GM23338 (cell line): ENCODE results near the gene SLC2A4RG.

Source experiments
- CREB1 ChIP-seq: fragments of 250-450 bp; sonication (Bioruptor Pico); IDR thresholded peaks from 2 replicates; pipeline ENCODE4 v1.5.0; 2020; ENCODE audit warnings: low read depth, mild to moderate bottlenecking, moderate library complexity
- EZH2 ChIP-seq: fragments of 200-600 bp; sonication (generic); IDR thresholded peaks from one replicate; pipeline ENCODE4 v1.8.0; 2017; ENCODE audit warnings: antibody characterized with exemption, mild to moderate bottlenecking, low read depth; ENCODE audit not compliant: unreplicated experiment
- EZH2phosphoT487 ChIP-seq: fragments of 200-600 bp; sonication (generic); IDR thresholded peaks from one replicate; pipeline ENCODE4 v1.8.1; 2018; ENCODE audit warnings: antibody characterized with exemption; ENCODE audit not compliant: unreplicated experiment
- JUNB ChIP-seq: IDR thresholded peaks from one replicate; pipeline ENCODE4 v1.6.1; 2016; ENCODE audit warnings: antibody characterized with exemption; ENCODE audit not compliant: unreplicated experiment
- NANOG ChIP-seq: IDR thresholded peaks from 2 replicates; pipeline ENCODE4 v1.6.1; 2016; ENCODE audit warnings: antibody characterized with exemption, borderline replicate concordance
- POLR2AphosphoS5 ChIP-seq: IDR thresholded peaks from 2 replicates; pipeline ENCODE4 v1.6.1; 2016; ENCODE audit warnings: antibody characterized with exemption, low read depth
- STAT1 ChIP-seq: IDR thresholded peaks from one replicate; pipeline ENCODE4 v1.6.1; 2016; ENCODE audit warnings: antibody characterized with exemption; ENCODE audit not compliant: unreplicated experiment
- ZNF114 ChIP-seq: fragments of 250-450 bp; sonication (Bioruptor Pico); IDR thresholded peaks from 2 replicates; pipeline ENCODE4 v1.5.0; 2020; ENCODE audit warnings: mild to moderate bottlenecking, moderate library complexity
- ZNF331 ChIP-seq: fragments of 250-450 bp; sonication (Bioruptor Pico); IDR thresholded peaks from 2 replicates; pipeline ENCODE4 v1.5.0; 2020; ENCODE audit warnings: low read depth, mild to moderate bottlenecking, moderate library complexity
- TF ChIP-seq, protein P1 (sequence below), 2 experiments: fragments of 200-600 bp in 1 of 2; sonication (generic) in 1 of 2; conservative IDR thresholded peaks; 2 replicates each; pipeline versions ENCODE4 v1.5.1 to v1.6.1; 2016 to 2017; ENCODE audit warnings: antibody characterized with exemption in 2 of 2, low read depth in 2 of 2, mild to moderate bottlenecking in 2 of 2, moderate library complexity in 1 of 2
- TF ChIP-seq, protein P2 (sequence below): IDR thresholded peaks from one replicate; pipeline ENCODE4 v1.6.1; 2018; ENCODE audit warnings: antibody characterized with exemption; ENCODE audit not compliant: unreplicated experiment
- TF ChIP-seq, protein P3 (sequence below): IDR thresholded peaks from 2 replicates; pipeline ENCODE4 v1.6.1; 2016; ENCODE audit warnings: antibody characterized with exemption

DNA sequence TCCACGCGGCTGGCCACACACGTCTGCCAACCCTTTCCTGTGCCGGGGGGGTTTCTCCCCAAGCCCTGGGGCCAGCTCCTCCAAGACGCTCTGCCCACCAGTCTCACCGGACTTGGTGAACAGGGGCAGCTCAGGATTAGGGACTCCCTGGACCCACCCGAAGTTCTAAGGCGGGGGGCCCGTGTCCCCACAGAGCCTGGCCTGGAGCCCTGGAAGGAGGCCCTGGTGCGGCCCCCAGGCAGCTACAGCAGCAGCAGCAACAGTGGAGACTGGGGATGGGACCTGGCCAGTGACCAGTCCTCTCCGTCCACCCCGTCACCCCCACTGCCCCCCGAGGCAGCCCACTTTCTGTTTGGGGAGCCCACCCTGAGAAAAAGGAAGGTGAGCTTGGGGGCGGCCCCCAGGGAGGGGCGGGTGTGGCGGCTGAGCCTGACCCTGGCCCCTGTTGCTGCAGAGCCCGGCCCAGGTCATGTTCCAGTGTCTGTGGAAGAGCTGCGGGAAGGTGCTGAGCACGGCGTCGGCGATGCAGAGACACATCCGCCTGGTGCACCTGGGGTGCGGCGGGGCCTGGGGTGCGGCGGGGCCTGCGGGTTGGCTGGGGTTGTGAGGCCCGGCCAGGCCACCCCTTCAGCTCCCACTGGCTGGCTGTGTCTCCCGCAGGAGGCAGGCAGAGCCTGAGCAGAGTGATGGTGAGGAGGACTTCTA lies 2.3 kb downstream of the SLC2A4RG start:
- TF ChIP-seq EZH2: no peak
- TF ChIP-seq, protein P1, sequence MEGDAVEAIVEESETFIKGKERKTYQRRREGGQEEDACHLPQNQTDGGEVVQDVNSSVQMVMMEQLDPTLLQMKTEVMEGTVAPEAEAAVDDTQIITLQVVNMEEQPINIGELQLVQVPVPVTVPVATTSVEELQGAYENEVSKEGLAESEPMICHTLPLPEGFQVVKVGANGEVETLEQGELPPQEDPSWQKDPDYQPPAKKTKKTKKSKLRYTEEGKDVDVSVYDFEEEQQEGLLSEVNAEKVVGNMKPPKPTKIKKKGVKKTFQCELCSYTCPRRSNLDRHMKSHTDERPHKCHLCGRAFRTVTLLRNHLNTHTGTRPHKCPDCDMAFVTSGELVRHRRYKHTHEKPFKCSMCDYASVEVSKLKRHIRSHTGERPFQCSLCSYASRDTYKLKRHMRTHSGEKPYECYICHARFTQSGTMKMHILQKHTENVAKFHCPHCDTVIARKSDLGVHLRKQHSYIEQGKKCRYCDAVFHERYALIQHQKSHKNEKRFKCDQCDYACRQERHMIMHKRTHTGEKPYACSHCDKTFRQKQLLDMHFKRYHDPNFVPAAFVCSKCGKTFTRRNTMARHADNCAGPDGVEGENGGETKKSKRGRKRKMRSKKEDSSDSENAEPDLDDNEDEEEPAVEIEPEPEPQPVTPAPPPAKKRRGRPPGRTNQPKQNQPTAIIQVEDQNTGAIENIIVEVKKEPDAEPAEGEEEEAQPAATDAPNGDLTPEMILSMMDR (conservative IDR thresholded peaks at IDR 0.05; ENCODE audit: low read depth in 2 of 2): no peak
- TF ChIP-seq, protein P2, sequence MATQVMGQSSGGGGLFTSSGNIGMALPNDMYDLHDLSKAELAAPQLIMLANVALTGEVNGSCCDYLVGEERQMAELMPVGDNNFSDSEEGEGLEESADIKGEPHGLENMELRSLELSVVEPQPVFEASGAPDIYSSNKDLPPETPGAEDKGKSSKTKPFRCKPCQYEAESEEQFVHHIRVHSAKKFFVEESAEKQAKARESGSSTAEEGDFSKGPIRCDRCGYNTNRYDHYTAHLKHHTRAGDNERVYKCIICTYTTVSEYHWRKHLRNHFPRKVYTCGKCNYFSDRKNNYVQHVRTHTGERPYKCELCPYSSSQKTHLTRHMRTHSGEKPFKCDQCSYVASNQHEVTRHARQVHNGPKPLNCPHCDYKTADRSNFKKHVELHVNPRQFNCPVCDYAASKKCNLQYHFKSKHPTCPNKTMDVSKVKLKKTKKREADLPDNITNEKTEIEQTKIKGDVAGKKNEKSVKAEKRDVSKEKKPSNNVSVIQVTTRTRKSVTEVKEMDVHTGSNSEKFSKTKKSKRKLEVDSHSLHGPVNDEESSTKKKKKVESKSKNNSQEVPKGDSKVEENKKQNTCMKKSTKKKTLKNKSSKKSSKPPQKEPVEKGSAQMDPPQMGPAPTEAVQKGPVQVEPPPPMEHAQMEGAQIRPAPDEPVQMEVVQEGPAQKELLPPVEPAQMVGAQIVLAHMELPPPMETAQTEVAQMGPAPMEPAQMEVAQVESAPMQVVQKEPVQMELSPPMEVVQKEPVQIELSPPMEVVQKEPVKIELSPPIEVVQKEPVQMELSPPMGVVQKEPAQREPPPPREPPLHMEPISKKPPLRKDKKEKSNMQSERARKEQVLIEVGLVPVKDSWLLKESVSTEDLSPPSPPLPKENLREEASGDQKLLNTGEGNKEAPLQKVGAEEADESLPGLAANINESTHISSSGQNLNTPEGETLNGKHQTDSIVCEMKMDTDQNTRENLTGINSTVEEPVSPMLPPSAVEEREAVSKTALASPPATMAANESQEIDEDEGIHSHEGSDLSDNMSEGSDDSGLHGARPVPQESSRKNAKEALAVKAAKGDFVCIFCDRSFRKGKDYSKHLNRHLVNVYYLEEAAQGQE: no peak
- no peak for TF ChIP-seq POLR2AphosphoS5
- TF ChIP-seq JUNB: no peak
- no peak for TF ChIP-seq STAT1
- no peak for TF ChIP-seq ZNF114 (CRISPR knock-in tag)
- no peak for TF ChIP-seq NANOG
- TF ChIP-seq EZH2phosphoT487: no peak
- TF ChIP-seq ZNF331 (CRISPR knock-in tag): no peak
- TF ChIP-seq, protein P3, sequence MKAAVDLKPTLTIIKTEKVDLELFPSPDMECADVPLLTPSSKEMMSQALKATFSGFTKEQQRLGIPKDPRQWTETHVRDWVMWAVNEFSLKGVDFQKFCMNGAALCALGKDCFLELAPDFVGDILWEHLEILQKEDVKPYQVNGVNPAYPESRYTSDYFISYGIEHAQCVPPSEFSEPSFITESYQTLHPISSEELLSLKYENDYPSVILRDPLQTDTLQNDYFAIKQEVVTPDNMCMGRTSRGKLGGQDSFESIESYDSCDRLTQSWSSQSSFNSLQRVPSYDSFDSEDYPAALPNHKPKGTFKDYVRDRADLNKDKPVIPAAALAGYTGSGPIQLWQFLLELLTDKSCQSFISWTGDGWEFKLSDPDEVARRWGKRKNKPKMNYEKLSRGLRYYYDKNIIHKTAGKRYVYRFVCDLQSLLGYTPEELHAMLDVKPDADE: no peak
- TF ChIP-seq CREB1 (CRISPR knock-in tag): no peak
